Measurements from ENCODE around the gene IFITM2. TPM values are rescaled to one million over a fixed set of nuclear protein-coding genes. Genes with fewer than 3 reads are reported as not detected.

Gene IFITM2
- total RNA-seq, 4 donors from 2014 or later, result 25.6 to 84.1 (median 45.1) TPM

- Histone ChIP-seq H3K4me3 (no peak overlapping the region), H3K9me3 (no peaks in the 10 kb centered on the region), H3K36me3 (no peaks in the 10 kb centered on the region), H3K27ac (no peak overlapping the region), H3K27me3 (peaks cover 18% of the 10 kb centered on the region), H3K4me1 (peaks cover 21% of the 10 kb centered on the region)
- DNase-seq (ENCODE audit: low spot score in 2 of 2), result peak in 1 of 2 donors; percentile 56
- TF ChIP-seq POLR2AphosphoS5 (IDR thresholded peaks at IDR 0.05) (no peak), EP300 (IDR thresholded peaks at IDR 0.05) (no peak), CTCF (IDR thresholded peaks at IDR 0.05) (no peak), POLR2A (IDR thresholded peaks at IDR 0.05) (no peak)
- 61% methylated on average over 26 of the region's 34 CpGs for WGBS
Measured at GRCh38 chr11:358129-358800, 50.6 kb downstream of the IFITM2 start.

Other genes with a start within 250 kb of the IFITM2 start
- not detected for gene SCGB1C1, start 114.7 kb upstream of the IFITM2 start, total RNA-seq
- 10 to 100 TPM; 25.8 to 31.7 (median 27.9) TPM for gene BET1L, start 100.4 kb upstream of the IFITM2 start, total RNA-seq
- 10 to 100 TPM; 62.4 to 90.1 (median 80.9) TPM for gene RIC8A, start 100.1 kb upstream of the IFITM2 start, total RNA-seq
- gene SIRT3, start 71.5 kb upstream of the IFITM2 start, total RNA-seq, result 10 to 100 TPM in 3 of 4 donors, 1 to 10 TPM in 1; 9.1 to 20.1 (median 13.3) TPM
- 10 to 100 TPM; 70.3 to 97.8 (median 87.3) TPM for gene PSMD13, start 70.8 kb upstream of the IFITM2 start, total RNA-seq
- gene NLRP6, start 29.4 kb upstream of the IFITM2 start, total RNA-seq, result 1 to 10 TPM in 1 of 4 donors, under 1 TPM in 3; 0.15 to 1.3 (median 0.64) TPM
- 10 to 100 TPM in 2 of 4 donors, 1 to 10 TPM in 2; 3.5 to 22.0 (median 8.1) TPM for gene PGGHG, start 18.7 kb upstream of the IFITM2 start, total RNA-seq
- not detected for gene IFITM5, start 8.3 kb upstream of the IFITM2 start, total RNA-seq
- gene IFITM1, start 6.2 kb downstream of the IFITM2 start, total RNA-seq, result 100 to 1,000 TPM in 1 of 4 donors, 10 to 100 TPM in 3; 50.7 to 128 (median 67.6) TPM
- 100 to 1,000 TPM in 2 of 4 donors, 10 to 100 TPM in 2; 69.6 to 160 (median 110) TPM for gene IFITM3, start 13.0 kb downstream of the IFITM2 start, total RNA-seq
- gene B4GALNT4, start 61.7 kb downstream of the IFITM2 start, total RNA-seq, result 1 to 10 TPM; 1.2 to 3.0 (median 1.6) TPM
- gene PKP3, start 86.4 kb downstream of the IFITM2 start, total RNA-seq, result 100 to 1,000 TPM; 318 to 486 (median 428) TPM
- 10 to 100 TPM; 14.2 to 26.0 (median 16.5) TPM for gene SIGIRR, start 107.2 kb downstream of the IFITM2 start, total RNA-seq
- gene ANO9, start 134.2 kb downstream of the IFITM2 start, total RNA-seq, result 100 to 1,000 TPM in 2 of 4 donors, 10 to 100 TPM in 2; 76.8 to 166 (median 103) TPM
- gene PTDSS2, start 142.5 kb downstream of the IFITM2 start, total RNA-seq, result 10 to 100 TPM; 22.3 to 31.0 (median 25.3) TPM
- 100 to 1,000 TPM; 378 to 392 (median 383) TPM for gene RNH1, start 199.4 kb downstream of the IFITM2 start, total RNA-seq
- gene HRAS, start 227.8 kb downstream of the IFITM2 start, total RNA-seq, result 100 to 1,000 TPM in 2 of 4 donors, 10 to 100 TPM in 2; 82.9 to 131 (median 96.2) TPM
- gene LRRC56, start 229.7 kb downstream of the IFITM2 start, total RNA-seq, result 1 to 10 TPM; 1.7 to 2.4 (median 2.1) TPM